Endometrial microvascular endothelial cells (primary cell): ENCODE results near the gene CCDC159. TPM values are rescaled to one million over a fixed set of nuclear protein-coding genes. Genes with fewer than 3 reads are reported as not detected.

ENCODE experiments used
- in situ Hi-C: cut with HindIII; loops from 2 replicates; pipeline ENCODE4 v1.10.0; 2017; ENCODE audit warnings: low sequenced_read_pairs, low pct_unique_long_range_greater_than_20kb; ENCODE audit errors: inconsistent ontology term
- total RNA-seq: library from RNA; depleted of rRNA; stranded (reverse); fragments of >200 nt; gene quantifications from one replicate; pipeline ENCODE4 v1.2.3, GENCODE V29; 2015; ENCODE audit errors: inconsistent ontology term

Gene CCDC159
- total RNA-seq, 1 donor from 2014 or later, result 34.7 TPM

GRCh38 chr19:11380653-11381537, 34.6 kb downstream of the CCDC159 start:
- in situ Hi-C loops, result no loop called here

DNA sequence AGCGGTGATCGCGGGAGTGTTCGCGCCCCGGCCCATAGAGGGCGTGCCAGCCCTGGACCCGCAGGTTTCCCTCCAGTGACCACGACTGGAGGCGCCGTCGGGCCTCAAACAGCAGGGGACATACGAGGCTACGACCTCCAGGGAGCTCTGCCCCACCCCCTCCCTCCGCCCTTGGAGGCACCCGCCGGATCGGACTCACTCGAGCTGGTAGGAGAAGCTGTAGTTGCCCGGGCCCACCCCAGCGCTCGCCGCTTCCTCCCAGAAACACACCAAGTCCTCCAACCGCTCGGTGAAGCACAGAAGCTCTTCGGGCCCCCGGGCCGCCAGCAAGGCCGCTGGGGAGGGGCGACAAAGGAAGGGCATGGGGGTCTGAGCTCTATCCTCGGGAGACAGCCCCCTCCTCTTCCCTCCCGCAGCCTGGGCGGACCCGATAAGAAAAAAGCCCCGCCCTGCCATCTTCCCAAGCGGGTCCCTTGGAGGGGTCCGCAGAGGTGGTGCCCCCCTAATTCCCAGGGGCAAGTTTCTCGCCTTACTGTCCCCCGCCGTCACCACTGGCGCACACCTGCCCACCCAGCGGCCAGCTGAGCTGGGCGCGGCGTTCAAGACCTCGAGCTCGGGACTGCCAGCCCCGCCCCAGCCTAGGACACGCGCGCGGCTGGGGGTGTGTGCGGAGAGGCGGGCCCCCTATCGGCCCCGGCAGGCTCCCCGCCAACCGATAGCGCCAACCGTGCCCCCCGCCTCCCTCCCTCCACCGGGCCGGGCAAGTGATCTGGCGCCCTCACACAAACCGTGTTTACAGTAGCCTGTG, 36.8 kb downstream of the CCDC159 start:
- in situ Hi-C loops, result no loop called here

DNA sequence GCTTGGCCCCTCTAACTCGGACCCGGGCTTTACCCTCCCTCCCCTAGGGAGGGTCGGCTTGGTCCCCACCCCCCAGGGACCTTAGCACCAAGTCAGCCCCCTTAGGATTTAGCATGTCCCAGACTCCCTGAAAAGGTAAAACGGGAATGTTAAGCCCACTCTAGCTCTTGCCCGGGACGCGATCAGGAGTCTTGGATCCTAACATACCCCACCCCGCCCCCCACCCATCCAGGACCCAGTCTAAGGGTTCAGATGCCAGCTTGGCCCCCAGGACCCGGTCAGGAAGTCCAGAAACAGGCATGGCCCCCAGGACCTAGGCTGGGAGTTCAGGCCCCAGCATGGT, 37.4 kb downstream of the CCDC159 start:
- in situ Hi-C loops, result no loop called here

DNA sequence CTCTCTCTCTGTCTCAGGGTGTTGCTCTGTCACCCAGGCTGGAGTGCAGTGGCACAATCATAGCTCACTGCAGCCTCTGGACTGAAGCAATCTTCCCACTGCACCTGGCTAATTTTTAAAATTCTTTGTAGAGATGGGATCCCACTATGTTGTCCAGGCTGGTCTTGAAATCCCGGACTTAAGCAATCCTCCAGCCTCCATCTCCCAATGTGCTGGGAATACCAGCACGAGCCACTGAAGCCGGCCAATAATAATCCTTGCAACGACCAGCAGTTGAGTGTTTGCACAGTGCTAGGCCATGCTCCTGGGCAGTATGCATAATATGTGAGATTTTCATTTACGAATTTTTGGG, 38.4 kb downstream of the CCDC159 start:
- in situ Hi-C loops, result no loop called here

GRCh38 chr19:11387162-11388034, 41.1 kb downstream of the CCDC159 start:
- in situ Hi-C loops, result no loop called here

- in situ Hi-C loops, result no loop called here
Observed at GRCh38 chr19:11390359-11390758, 44.0 kb downstream of the CCDC159 start.

DNA sequence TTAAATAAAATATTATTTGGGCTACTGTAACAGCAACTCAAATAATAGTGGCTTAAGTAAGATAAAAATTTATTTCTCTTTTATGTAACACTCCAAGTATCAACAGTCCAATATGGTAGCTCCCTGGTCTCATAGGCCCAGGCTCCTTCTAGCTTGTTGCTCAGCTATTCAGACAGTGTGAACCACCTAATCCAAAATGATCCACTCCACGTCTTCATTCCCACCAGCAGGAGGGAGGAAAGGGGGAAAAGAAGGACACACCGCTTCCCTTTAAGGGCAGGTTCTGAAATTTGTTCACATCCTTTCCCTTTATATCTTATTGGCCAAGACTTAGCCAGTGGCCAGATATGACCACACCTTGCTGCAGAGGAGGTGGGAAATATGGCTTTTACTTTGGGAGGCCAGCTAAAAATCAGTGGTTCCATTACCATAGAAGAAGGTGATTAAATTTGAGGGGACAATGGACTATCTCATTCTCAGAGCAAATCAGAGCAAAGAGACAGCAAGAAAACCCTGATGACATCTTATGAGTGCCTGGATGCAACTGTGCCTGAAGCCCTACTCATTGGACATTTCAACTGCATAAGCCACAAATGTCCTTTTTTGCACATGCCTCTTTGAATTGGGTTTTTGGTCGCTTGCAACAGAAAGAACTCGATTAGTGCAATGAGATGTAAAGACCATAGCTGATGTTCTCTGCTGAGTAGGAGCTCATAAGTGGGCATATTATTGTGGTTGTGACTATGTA, 44.8 kb downstream of the CCDC159 start:
- in situ Hi-C loops, result no loop called here

DNA sequence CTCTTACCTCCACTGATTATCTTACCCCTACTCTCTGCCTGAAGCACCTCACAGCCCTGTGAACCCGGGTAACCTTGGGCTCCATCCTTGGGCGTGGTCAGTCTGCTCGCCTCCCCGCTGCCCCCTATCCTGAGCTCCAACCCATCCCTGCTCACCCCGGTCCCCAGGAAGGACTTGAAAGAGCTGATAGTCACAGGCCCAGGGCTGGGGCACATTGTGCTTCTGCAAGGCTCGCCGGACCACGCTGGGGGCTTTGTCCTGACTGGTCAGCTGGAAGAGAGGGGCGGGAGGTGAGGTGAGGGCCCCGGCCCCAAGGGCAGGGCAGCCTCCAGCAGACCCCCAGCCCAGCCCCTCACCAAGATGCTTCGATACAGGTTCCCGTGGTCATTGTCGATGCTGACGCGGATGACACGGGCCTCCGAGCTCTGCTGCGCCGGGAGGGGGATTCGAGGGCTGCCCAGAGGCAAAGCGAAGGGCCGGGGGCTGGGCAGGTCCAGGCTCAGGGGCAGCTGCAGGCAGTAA, 50.8 kb downstream of the CCDC159 start:
- in situ Hi-C loops, result no loop called here

- in situ Hi-C loops, result no loop called here
Observed at GRCh38 chr19:11399667-11400066, 53.3 kb downstream of the CCDC159 start.

GRCh38 chr19:11400798-11401197, 54.5 kb downstream of the CCDC159 start:
- in situ Hi-C loops, result no loop called here

GRCh38 chr19:11401808-11402543, 55.7 kb downstream of the CCDC159 start:
- in situ Hi-C loops, result no loop called here

Other genes with a start within 250 kb of the CCDC159 start
- gene SPC24, start 190.7 kb upstream of the CCDC159 start, total RNA-seq, result 72.9 TPM
- gene KANK2, start 149.0 kb upstream of the CCDC159 start, total RNA-seq, result 85.2 TPM
- not detected for gene ANGPTL8, start 106.9 kb upstream of the CCDC159 start, total RNA-seq
- 78.6 TPM for gene DOCK6, start 84.0 kb upstream of the CCDC159 start, total RNA-seq
- not detected for gene TSPAN16, start 50.4 kb upstream of the CCDC159 start, total RNA-seq
- gene RAB3D, start 6.9 kb upstream of the CCDC159 start, total RNA-seq, result 47.8 TPM
- 227 TPM for gene TMEM205, start 251 bp upstream of the CCDC159 start, total RNA-seq
- gene PLPPR2, start 8.9 kb downstream of the CCDC159 start, total RNA-seq, result 17.7 TPM
- gene SWSAP1, start 28.1 kb downstream of the CCDC159 start, total RNA-seq, result 1.9 TPM
- gene EPOR, start 37.8 kb downstream of the CCDC159 start, total RNA-seq, result 6.4 TPM
- not detected for gene RGL3, start 72.8 kb downstream of the CCDC159 start, total RNA-seq
- gene ODAD3, start 88.6 kb downstream of the CCDC159 start, total RNA-seq, result not detected
- 261 TPM for gene PRKCSH, start 89.1 kb downstream of the CCDC159 start, total RNA-seq
- gene ELAVL3, start 134.5 kb downstream of the CCDC159 start, total RNA-seq, result 7.3 TPM
- gene ZNF653, start 159.3 kb downstream of the CCDC159 start, total RNA-seq, result 4.6 TPM
- gene ECSIT, start 182.6 kb downstream of the CCDC159 start, total RNA-seq, result 53.1 TPM
- gene CNN1, start 192.3 kb downstream of the CCDC159 start, total RNA-seq, result 0.46 TPM
- 35.2 TPM for gene ELOF1, start 212.7 kb downstream of the CCDC159 start, total RNA-seq
- gene ACP5, start 231.1 kb downstream of the CCDC159 start, total RNA-seq, result not detected